Measurements from ENCODE around the gene AIFM1. TPM values are rescaled to one million over a fixed set of nuclear protein-coding genes. Genes with fewer than 3 reads are reported as not detected.

The AIFM1 gene
- total and polyA plus RNA-seq, 2 of the 4 experiments (the other 2 are of a cell fraction): 22.0 to 27.4 TPM

DNA sequence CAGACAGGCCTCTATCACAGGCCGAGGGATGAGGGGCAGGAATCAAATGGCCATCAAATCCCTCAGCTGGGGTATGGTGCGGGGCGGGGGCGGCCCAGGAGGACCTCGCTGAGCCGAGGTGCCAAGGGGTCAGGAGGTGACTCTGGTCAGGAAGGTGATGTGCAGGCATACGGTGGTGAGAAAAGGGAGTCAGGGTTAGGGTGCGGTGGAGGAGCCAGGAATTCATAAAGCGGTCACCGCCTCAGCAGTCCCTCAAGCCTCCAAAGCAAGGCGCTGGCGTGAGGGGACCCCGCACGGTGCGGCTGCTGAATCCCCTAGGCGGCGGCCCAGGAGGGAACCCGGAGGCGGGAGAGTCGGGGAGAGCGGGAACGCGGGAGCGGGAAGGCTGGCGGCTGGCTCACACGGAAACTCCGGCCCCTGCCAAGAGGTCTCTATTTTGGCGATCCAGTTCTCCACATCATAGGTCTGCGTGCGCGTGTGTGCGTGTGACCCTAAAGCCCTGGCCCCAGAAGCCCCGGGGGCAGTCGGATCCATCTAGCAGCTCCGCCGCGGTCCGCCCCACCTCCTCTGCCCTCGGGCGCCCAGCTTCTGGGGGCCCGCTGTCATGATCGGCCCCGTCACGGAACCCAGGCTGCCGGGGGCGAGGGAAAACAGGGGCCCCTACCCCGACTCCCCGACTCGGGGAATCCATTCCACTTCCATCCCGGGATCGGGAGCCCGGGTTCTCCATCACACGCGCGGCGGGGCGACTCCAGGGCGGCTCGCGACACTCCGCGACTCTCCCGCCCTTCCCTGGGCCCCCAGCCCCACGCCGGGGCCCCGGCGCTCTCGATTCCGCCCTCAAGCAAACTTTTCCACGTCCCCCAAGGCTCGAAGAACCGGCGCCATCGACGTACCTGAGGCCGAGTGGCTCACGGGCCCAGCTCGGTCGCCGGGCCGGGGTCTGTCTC, 55.9 kb downstream of the AIFM1 start:
- ChIA-PET CTCF (interaction anchor here (1.4 kb wide), 1 partner anchor 9 kb away, joined by 3 read pairs; no protein-coding TSS in a partner anchor), POLR2A (ENCODE audit: unreplicated experiment) (no interaction called here)
- in situ Hi-C loops (cut with MboI; ENCODE audit: low sequenced_read_pairs) (no loop called here), intact Hi-C loops (cut with micrococcal nuclease) (loop anchor here (5.0 kb wide), 1 partner anchor 63 kb away; the partner anchor contains the start of gene RAB33A), dilution Hi-C loops (cut with HindIII; ENCODE audit: low sequenced_read_pairs, unreplicated experiment) (no loop called here)
- no TSS peak for BruUV-seq (replicated peaks)
- H3K4me1 ChIP-seq (ENCODE audit: control insufficient read depth, insufficient read depth, low read length): peaks cover 10% of the 10 kb centered on the region; the same call in 1 of the 2 replicates
- peak overlapping the region; percentile 95 for H2AK9ac ChIP-seq (replicated peaks; ENCODE audit: low read depth, low read length, poor library complexity)
- H3K4me3 ChIP-seq (ENCODE audit: insufficient read depth, low read depth, low read length): peak overlapping the region; percentile 85
- H2BK5ac ChIP-seq (ENCODE audit: low read depth, low read length, poor library complexity, severe bottlenecking): peak overlapping the region; percentile 88
- peak overlapping the region; percentile 59 for H3K27ac ChIP-seq (ENCODE audit: insufficient read depth, low read length)
- peaks cover 39% of the 10 kb centered on the region for H4K20me1 ChIP-seq (ENCODE audit: insufficient read depth, low read length)
- peak overlapping the region; percentile 55 for H4K91ac ChIP-seq (ENCODE audit: insufficient read depth, low read depth, low read length)
- H3K18ac ChIP-seq (ENCODE audit: low read depth, low read length): no peak overlapping the region; the same call in 1 of the 2 replicates
- H2BK20ac ChIP-seq (ENCODE audit: low read depth, low read length): no peak overlapping the region
- DNase-seq (peak; percentile 27), ATAC-seq (ENCODE audit: low read depth) (peak; percentile 10; the same call in 1 of the 2 replicates)
- H3K79me1 ChIP-seq (ENCODE audit: low read depth in 1 of 2, low read length in 2 of 2): peaks cover 0 to 41% of the 10 kb centered on the region in 2 experiments; a peak in 2 of 4 replicates
- peak overlapping the region; percentile 70 for H3K4ac ChIP-seq (ENCODE audit: low read depth, low read length)
- TF ChIP-seq, protein P1, sequence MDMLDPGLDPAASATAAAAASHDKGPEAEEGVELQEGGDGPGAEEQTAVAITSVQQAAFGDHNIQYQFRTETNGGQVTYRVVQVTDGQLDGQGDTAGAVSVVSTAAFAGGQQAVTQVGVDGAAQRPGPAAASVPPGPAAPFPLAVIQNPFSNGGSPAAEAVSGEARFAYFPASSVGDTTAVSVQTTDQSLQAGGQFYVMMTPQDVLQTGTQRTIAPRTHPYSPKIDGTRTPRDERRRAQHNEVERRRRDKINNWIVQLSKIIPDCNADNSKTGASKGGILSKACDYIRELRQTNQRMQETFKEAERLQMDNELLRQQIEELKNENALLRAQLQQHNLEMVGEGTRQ (IDR thresholded peaks at IDR 0.05; ENCODE audit: low read depth, low read length): no peak
- TF ChIP-seq SMC3 (IDR thresholded peaks at IDR 0.05; ENCODE audit: low read depth, low read length) (no peak), CEBPB (IDR thresholded peaks at IDR 0.05; ENCODE audit: low read depth, low read length) (no peak)
- H3K9ac ChIP-seq (ENCODE audit: low read depth, low read length): peak overlapping the region; percentile 77
- peak overlapping the region; percentile 51; the same call in 1 of the 2 replicates for H3K56ac ChIP-seq (ENCODE audit: extremely low read depth, insufficient read depth, low read length)
- H3K9me3 ChIP-seq (ENCODE audit: control insufficient read depth, insufficient read depth, low read length): no peaks in the 10 kb centered on the region
- peak overlapping the region; percentile 81 for H2AFZ ChIP-seq (replicated peaks; ENCODE audit: low read length, poor library complexity)
- no peak overlapping the region for H2BK15ac ChIP-seq (ENCODE audit: low read depth, low read length)
- H4K8ac ChIP-seq (ENCODE audit: low read depth in 2 of 2, low read length in 2 of 2): peak overlapping the region in 1 of 2 experiments; percentile 47; a peak in 2 of 4 replicates
- H2AK5ac ChIP-seq (ENCODE audit: low read depth, low read length): peak overlapping the region; percentile 73
- H3K4me2 ChIP-seq (ENCODE audit: low read depth, low read length): peak overlapping the region; percentile 57
- no peak overlapping the region for H4K5ac ChIP-seq (ENCODE audit: low read depth, low read length)
- no peak overlapping the region for H2BK120ac ChIP-seq (ENCODE audit: low read depth, low read length)
- peak overlapping the region; percentile 79 for H3K14ac ChIP-seq (replicated peaks; ENCODE audit: low read depth, low read length)
- peak overlapping the region; percentile 51 for H3K23ac ChIP-seq (ENCODE audit: low read depth, low read length)
- WGBS, 2 experiments (ENCODE audit: extremely low coverage in 2 of 2, insufficient read length in 1 of 2): 36% methylated on average over 46 of the region's 81 CpGs; no CpG with 5 or more reads in 1 of the 2 experiments
- no peaks in the 10 kb centered on the region for H3K27me3 ChIP-seq (ENCODE audit: control insufficient read depth, insufficient read depth, low read length)
- no peaks in the 10 kb centered on the region for H3K36me3 ChIP-seq (ENCODE audit: control insufficient read depth, insufficient read depth, low read length)
- peaks cover 6% of the 10 kb centered on the region; the same call in 1 of the 2 replicates for H3K9me1 ChIP-seq (ENCODE audit: insufficient read depth, low read length)

Measured in IMR-90 (cell line).